Pancreas (tissue), 10 donors: Measurements from ENCODE around the gene NR1H2. TPM values are rescaled to one million over a fixed set of nuclear protein-coding genes. Genes with fewer than 3 reads are reported as not detected.

ENCODE experiments used
- ATAC-seq, 4 donors: fragments of 200-7000 bp; cut with Tn5 transposase; one replicate each; pipeline versions ENCODE4 v1.8.0 to v1.9.1; 2020; ENCODE audit warnings: mild to moderate bottlenecking in 4 of 4, moderate library complexity in 4 of 4
- DNase-seq, 6 donors: peaks; one replicate each; pipeline ENCODE4 v3.0.0-alpha.2; 2020
- FAIRE-seq: peaks from 2 replicates; lab custom pipeline; 2012; peaks lifted over from hg19 to GRCh38; lab: Jason Lieb, UNC
- H3K27ac ChIP-seq, 4 donors: fragments of 200-600 bp; sonication (generic); 1 replicate in 3 of 4; 2 replicates in 1 of 4; pipeline versions ENCODE4 v1.5.0 to v1.8.0; 2020
- H3K27me3 ChIP-seq, 4 donors: fragments of 200-600 bp; one replicate each; pipeline ENCODE4 v1.8.0; 2021
- H3K36me3 ChIP-seq, 3 donors: fragments of 200-600 bp; sonication (generic) in 1 of 3; one replicate each; pipeline versions ENCODE4 v1.5.0 to v1.8.0; 2020 to 2021
- H3K4me1 ChIP-seq, 3 donors: fragments of 200-600 bp; one replicate each; pipeline ENCODE4 v1.8.0; 2021
- H3K4me3 ChIP-seq, 4 donors: fragments of 200-600 bp; sonication (generic) in 2 of 4; one replicate each; pipeline versions ENCODE4 v1.5.0 to v1.8.0; 2020 to 2021
- H3K9me3 ChIP-seq, 4 donors: fragments of 200-600 bp; one replicate each; pipeline ENCODE4 v1.8.0; 2021
- WGBS, 2 donors: extraction: QIAGEN DNeasy Blood & Tissue Kit; methylation state at CpG; one replicate each; pipeline ENCODE4 v1.1.7; 2013; 5-methylcytosine and 5-hydroxymethylcytosine counted together
- intact Hi-C, 3 donors: fragments of 100-400 bp; cut with DNase I; formaldehyde crosslinking; loops; one replicate each; pipeline versions ENCODE4 v1.11.1 to v1.14.2; 2022
- polyA plus RNA-seq, 2 donors: library from polyadenylated mRNA; stranded (reverse); fragments of 200-250 nt; gene quantifications; one replicate each; pipeline ENCODE4 v1.2.3, GENCODE V29; 2013
- total RNA-seq, 6 donors: library from RNA; stranded (reverse); fragmentation: NEBNext Ultra II Directional in 4 of 6; extraction: Animal tissue kit (Norgen Biotek cat#: 25700) in 4 of 6; gene quantifications; one replicate each; pipeline versions ENCODE4 v1.2.1 to v1.2.4, GENCODE V29; 2021 to 2023
- TF ChIP-seq, protein P1 (sequence below), 4 donors: fragments of 200-600 bp; sonication (generic) in 3 of 4; IDR thresholded peaks; one replicate each; pipeline versions ENCODE4 v1.5.0 to v1.8.0; 2021; ENCODE audit warnings: antibody characterized with exemption in 4 of 4
- donor health status: healthy with polysubstance abuse.
- donor health status: DM: no; HTN: no; CAD: no; lungs with moderate emphysema.
- donor health status: DM: no; HTN: no; CAD: no.
- donor health status: control.
- donor health status: control.
- donor health status: Bipolar disorder and iron deficiency.
- donor health status: DM: yes; HTN: yes; CAD: no.
- donor health status: DM: no; HTN: no; CAD: no.
- donor health status: DM: no; HTN: no; CAD: no.
- donor health status: DM: yes; HTN: yes; CAD: no.

NR1H2 gene
- total and polyA plus RNA-seq, 8 donors: 20.5 to 46.5 (median 27.2) TPM

DNA sequence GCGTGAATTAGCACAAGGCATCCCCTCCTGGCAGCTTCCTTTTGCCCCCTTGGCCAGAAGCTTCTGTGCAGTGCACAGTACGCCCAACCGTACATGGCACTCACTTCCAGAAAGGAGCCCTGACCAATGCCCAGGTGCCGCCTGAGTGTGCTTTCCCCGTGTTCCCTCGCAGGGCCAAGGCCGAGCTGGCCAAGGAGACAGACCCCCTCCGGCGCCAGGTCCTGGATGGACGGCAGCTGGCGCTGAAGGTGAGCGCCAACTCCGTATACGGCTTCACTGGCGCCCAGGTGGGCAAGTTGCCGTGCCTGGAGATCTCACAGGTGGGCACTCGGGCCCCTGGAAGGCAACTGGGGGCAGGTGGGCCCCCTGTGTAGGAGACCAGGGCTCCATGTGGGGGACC lies 33.1 kb downstream of the NR1H2 start:
- TF ChIP-seq, protein P1, sequence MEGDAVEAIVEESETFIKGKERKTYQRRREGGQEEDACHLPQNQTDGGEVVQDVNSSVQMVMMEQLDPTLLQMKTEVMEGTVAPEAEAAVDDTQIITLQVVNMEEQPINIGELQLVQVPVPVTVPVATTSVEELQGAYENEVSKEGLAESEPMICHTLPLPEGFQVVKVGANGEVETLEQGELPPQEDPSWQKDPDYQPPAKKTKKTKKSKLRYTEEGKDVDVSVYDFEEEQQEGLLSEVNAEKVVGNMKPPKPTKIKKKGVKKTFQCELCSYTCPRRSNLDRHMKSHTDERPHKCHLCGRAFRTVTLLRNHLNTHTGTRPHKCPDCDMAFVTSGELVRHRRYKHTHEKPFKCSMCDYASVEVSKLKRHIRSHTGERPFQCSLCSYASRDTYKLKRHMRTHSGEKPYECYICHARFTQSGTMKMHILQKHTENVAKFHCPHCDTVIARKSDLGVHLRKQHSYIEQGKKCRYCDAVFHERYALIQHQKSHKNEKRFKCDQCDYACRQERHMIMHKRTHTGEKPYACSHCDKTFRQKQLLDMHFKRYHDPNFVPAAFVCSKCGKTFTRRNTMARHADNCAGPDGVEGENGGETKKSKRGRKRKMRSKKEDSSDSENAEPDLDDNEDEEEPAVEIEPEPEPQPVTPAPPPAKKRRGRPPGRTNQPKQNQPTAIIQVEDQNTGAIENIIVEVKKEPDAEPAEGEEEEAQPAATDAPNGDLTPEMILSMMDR (IDR thresholded peaks at IDR 0.05): no peak
- intact Hi-C loops: no loop called here
- FAIRE-seq: no peak

DNA sequence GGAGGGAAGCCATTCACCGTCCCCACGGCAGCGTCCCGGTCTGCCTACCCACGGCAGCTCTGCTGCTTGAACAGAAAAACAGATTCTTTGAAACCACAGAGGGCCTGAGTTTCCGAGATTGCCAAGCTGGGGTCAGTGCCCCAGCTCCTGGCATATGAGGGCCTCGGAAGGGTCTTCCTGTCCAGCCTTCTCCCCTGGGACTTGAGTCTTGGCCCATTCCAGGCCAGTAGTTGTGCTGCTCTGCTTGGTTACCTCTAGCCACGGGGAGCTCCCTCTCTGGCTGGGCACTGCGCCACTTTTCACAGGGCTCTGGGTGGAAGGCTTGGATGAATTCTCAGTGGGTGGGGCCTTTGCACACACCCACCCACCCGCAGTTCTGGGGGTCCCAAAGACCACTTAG lies 33.9 kb downstream of the NR1H2 start:
- no peaks in the 10 kb centered on the region for H3K36me3 ChIP-seq
- FAIRE-seq (no peak), ATAC-seq (no peak), DNase-seq (no peak)
- no peak overlapping the region for H3K4me3 ChIP-seq
- H3K27ac ChIP-seq: no peak overlapping the region
- no peaks in the 10 kb centered on the region for H3K27me3 ChIP-seq
- WGBS, 2 donors: 86 to 89% methylated on average over 10 of the region's 10 CpGs
- no peaks in the 10 kb centered on the region for H3K9me3 ChIP-seq
- TF ChIP-seq, protein P1 (IDR thresholded peaks at IDR 0.05): no peak
- intact Hi-C loops: no loop called here
- no peaks in the 10 kb centered on the region for H3K4me1 ChIP-seq

More for the DNA sequence above, 33.1 kb downstream of the NR1H2 start:
- ATAC-seq: no peak
- Histone ChIP-seq H3K36me3 (no peaks in the 10 kb centered on the region), H3K27ac (no peak overlapping the region), H3K4me1 (no peaks in the 10 kb centered on the region), H3K9me3 (no peaks in the 10 kb centered on the region), H3K4me3 (no peak overlapping the region), H3K27me3 (no peaks in the 10 kb centered on the region)
- WGBS, 2 donors: 95% methylated on average over 17 of the region's 17 CpGs
- peak in 1 of 6 donors; percentile 55 for DNase-seq

DNA sequence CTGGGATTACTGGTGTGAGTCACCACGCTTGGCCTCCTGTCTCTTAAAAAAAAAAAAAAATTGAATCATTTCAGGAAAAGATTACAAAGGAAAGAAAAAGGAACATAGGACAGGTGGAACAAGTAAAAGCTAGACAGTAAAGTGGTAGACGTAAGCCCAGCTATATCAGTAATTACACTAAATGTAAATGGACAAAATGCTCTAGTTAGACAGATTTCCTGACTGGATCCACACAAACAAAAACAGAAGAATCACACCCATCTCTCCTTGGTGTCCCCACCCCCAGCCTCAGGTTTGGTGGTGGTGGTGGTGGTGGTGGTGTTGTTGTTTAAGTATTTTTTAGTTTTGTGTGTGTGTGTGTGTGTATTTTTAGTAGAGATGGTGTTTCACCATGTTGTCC lies 36.2 kb downstream of the NR1H2 start:
- intact Hi-C loops: no loop called here
- H3K27ac ChIP-seq: no peak overlapping the region
- no peaks in the 10 kb centered on the region for H3K36me3 ChIP-seq
- H3K4me1 ChIP-seq: peaks cover 0 to 7% (median 5%) of the 10 kb centered on the region in 3 donors
- WGBS, 2 donors: 94 to 96% methylated on average over 2 of the region's 2 CpGs
- TF ChIP-seq, protein P1 (IDR thresholded peaks at IDR 0.05): no peak
- no peaks in the 10 kb centered on the region for H3K9me3 ChIP-seq
- H3K4me3 ChIP-seq: no peak overlapping the region
- ATAC-seq: no peak
- H3K27me3 ChIP-seq: no peaks in the 10 kb centered on the region
- FAIRE-seq: no peak
- no peak for DNase-seq

DNA sequence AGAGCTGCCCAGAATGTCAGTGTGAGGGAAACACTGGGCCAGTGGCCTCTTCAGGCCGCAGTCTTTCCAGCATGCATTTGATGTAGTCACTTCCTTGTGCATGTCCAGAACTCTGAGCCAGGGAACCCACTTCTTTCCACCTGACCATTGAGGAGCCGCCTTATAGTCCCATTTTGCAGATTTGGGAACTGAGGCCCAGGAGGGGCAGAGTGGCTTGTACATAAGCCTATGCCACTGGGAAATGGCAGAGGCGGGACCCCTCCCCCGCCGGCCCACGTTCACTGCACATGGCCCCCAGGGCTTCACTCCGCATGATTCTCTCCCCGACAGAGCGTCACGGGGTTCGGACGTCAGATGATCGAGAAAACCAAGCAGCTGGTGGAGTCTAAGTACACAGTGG lies 36.8 kb downstream of the NR1H2 start:
- DNase-seq: no peak
- Histone ChIP-seq H3K9me3 (no peaks in the 10 kb centered on the region), H3K36me3 (no peaks in the 10 kb centered on the region), H3K27me3 (no peaks in the 10 kb centered on the region), H3K4me3 (no peak overlapping the region), H3K27ac (no peak overlapping the region), H3K4me1 (peaks cover 0 to 12% (median 7%) of the 10 kb centered on the region in 3 donors)
- ATAC-seq: no peak
- intact Hi-C loops: no loop called here
- 90 to 98% methylated on average over 13 of the region's 13 CpGs for WGBS, 2 donors
- TF ChIP-seq, protein P1 (IDR thresholded peaks at IDR 0.05): no peak
- no peak for FAIRE-seq

DNA sequence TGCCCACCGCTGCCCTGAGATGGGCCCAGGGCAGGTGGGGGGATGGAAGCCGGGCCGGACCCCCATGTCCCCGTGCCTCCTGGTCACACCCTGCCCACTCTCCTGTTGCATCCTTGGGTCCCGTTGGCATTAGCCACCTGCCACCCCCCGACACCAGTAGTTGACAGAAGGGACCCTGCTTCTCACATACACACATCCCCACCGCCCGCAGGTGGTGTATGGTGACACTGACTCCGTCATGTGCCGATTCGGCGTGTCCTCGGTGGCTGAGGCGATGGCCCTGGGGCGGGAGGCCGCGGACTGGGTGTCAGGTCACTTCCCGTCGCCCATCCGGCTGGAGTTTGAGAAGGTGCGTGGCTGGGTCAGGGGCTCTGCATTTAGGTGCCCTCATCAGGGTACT lies 37.3 kb downstream of the NR1H2 start:
- H3K27ac ChIP-seq: no peak overlapping the region
- WGBS, 2 donors: 95% methylated on average over 19 to 21 of the region's 21 CpGs
- no peaks in the 10 kb centered on the region for H3K9me3 ChIP-seq
- H3K4me1 ChIP-seq: peaks cover 0 to 12% (median 7%) of the 10 kb centered on the region in 3 donors
- no peaks in the 10 kb centered on the region for H3K27me3 ChIP-seq
- FAIRE-seq: no peak
- no peak overlapping the region for H3K4me3 ChIP-seq
- no peak for ATAC-seq
- peak in 1 of 6 donors; percentile 77 for DNase-seq
- H3K36me3 ChIP-seq: no peaks in the 10 kb centered on the region
- TF ChIP-seq, protein P1 (IDR thresholded peaks at IDR 0.05): no peak
- intact Hi-C loops: no loop called here
